HTR-8/SVneo (cell line): ENCODE data around the gene PCDHA10.
A peak's percentile ranks its signal among the peaks of the same experiment; 100 is the strongest.

ENCODE experiments used
- DNase-seq: peaks from one replicate; pipeline ENCODE4 v3.0.0; 2011; ENCODE audit warnings: low spot score, mixed read lengths; ENCODE audit not compliant: insufficient read length
- FAIRE-seq: peaks from 2 replicates; lab custom pipeline; 2011; peaks lifted over from hg19 to GRCh38; lab: Jason Lieb, UNC

PCDHA10 gene

GRCh38 chr5:140881889-140882590 lies 26.3 kb downstream of the PCDHA10 start, which contains the start of gene PCDHA13:
Gene PCDHA13, plus strand, starts transcription at chr5:140882124. Its CDS starts 145 bp downstream, at chr5:140882269.
- FAIRE-seq: no peak
- DNase-seq: no peak

- DNase-seq (peak; percentile 31), FAIRE-seq (no peak)
Measured at GRCh38 chr5:140882591-140882899, 26.8 kb downstream of the PCDHA10 start.

- DNase-seq: no peak
- peak; percentile 71 for FAIRE-seq
Measured at GRCh38 chr5:140883373-140883772, 27.7 kb downstream of the PCDHA10 start.

DNA sequence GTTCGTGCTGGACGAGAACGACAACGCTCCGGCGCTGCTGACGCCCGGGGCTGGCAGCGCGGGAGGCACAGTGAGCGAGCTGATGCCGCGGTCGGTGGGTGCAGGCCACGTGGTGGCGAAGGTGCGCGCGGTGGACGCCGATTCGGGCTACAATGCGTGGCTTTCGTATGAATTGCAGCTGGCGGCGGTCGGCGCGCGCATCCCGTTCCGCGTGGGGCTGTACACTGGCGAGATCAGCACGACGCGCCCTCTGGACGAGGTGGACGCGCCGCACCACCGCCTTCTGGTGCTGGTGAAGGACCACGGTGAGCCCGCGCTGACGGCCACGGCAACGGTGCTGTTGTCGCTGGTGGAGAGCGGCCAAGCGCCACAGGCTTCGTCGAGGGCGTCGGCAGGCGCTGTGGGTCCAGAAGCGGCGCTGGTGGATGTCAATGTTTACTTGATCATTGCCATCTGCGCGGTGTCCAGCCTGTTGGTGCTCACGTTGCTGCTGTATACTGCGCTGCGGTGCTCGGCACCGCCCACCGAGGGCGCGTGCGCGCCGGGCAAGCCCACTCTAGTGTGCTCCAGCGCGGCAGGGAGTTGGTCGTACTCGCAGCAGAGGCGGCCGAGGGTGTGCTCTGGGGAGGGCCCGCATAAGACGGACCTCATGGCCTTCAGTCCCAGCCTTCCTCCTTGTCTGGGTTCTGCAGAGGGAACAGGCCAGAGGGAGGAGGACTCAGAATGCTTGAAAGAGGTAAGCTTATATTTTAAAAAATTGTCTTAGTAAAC lies 28.4 kb downstream of the PCDHA10 start:
- DNase-seq (no peak), FAIRE-seq (no peak)

DNA sequence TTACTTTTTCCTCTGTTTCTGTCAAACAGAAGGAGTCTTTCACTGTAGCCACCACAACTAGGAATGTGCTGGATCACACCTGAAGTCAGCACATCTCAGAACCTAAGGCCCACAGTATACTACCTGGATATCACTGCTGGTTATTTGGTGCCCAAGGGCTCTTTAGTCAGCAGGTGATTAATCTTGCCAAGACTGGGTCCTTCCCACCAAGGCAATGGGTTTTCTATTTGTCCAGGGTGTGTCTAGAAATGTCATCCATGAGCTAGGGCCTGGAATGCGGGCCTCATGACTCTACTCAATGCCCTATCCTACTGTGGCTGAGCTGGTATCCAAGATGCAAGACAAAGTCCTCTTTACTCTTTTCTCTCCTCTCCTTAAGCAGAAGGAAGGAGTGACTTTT lies 60.6 kb downstream of the PCDHA10 start:
- FAIRE-seq (no peak), DNase-seq (no peak)
